GM19324 (cell line): ENCODE data around the gene SCAI.
"Not testable (repeated sequence)": the region's sequence is repeated elsewhere in the genome, so short reads cannot be mapped to it uniquely, and the experiment has no call there.

ENCODE experiments used
- ATAC-seq: cut with Tn5 transposase; IDR thresholded peaks from one replicate; pipeline ENCODE4 v1.9.1; 2021; ENCODE audit warnings: mild to moderate bottlenecking, moderate library complexity; ENCODE audit not compliant: unreplicated experiment, low FRiP score

The SCAI gene

GRCh38 chr9:124954255-124954654, 189.1 kb downstream of the SCAI start:
- no peak for ATAC-seq

GRCh38 chr9:124950050-124950718, 193.1 kb downstream of the SCAI start:
- no peak for ATAC-seq

- ATAC-seq, result no peak
Observed at GRCh38 chr9:124949387-124949786, 193.9 kb downstream of the SCAI start.

GRCh38 chr9:124947727-124948391, 195.5 kb downstream of the SCAI start:
- no peak for ATAC-seq

GRCh38 chr9:124946167-124946566, 197.2 kb downstream of the SCAI start:
- no peak for ATAC-seq

GRCh38 chr9:124941679-124942561, 201.4 kb downstream of the SCAI start:
- ATAC-seq, result peak; percentile 17

- peak; percentile 89 for ATAC-seq
Observed at GRCh38 chr9:124940894-124941678, 202.2 kb downstream of the SCAI start, which contains the start of gene GOLGA1. GOLGA1 (minus strand) TSS chr9:124941083; CDS start chr9:124938711, 2,372 bp downstream.

GRCh38 chr9:124940521-124940893, 202.8 kb downstream of the SCAI start:
- peak; percentile 52 for ATAC-seq

- no peak for ATAC-seq
Observed at GRCh38 chr9:124939944-124940343, 203.4 kb downstream of the SCAI start.

GRCh38 chr9:124934290-124934689, 209.0 kb downstream of the SCAI start:
- ATAC-seq, result no peak

- no peak for ATAC-seq
Observed at GRCh38 chr9:124932333-124932732, 211.0 kb downstream of the SCAI start.

GRCh38 chr9:124929464-124929863, 213.9 kb downstream of the SCAI start:
- ATAC-seq, result no peak

GRCh38 chr9:124928116-124928515, 215.2 kb downstream of the SCAI start:
- ATAC-seq, result no peak

GRCh38 chr9:124920394-124920793, 222.9 kb downstream of the SCAI start:
- ATAC-seq, result not testable (repeated sequence)

GRCh38 chr9:124914753-124915405, 228.4 kb downstream of the SCAI start:
- no peak for ATAC-seq

GRCh38 chr9:124913378-124913777, 229.9 kb downstream of the SCAI start:
- no peak for ATAC-seq

- ATAC-seq, result no peak
Observed at GRCh38 chr9:124911766-124912165, 231.6 kb downstream of the SCAI start.

- no peak for ATAC-seq
Observed at GRCh38 chr9:124908098-124908497, 235.2 kb downstream of the SCAI start.

GRCh38 chr9:124906966-124907365, 236.4 kb downstream of the SCAI start:
- no peak for ATAC-seq

GRCh38 chr9:124899845-124900244, 243.5 kb downstream of the SCAI start:
- no peak for ATAC-seq
